ENCODE results near the gene UPK3A. TPM values are rescaled to one million over a fixed set of nuclear protein-coding genes. Genes with fewer than 3 reads are reported as not detected.

Gene UPK3A
- total and polyA plus RNA-seq, 2 of the 8 experiments (the other 6 are each of a cell fraction or from before 2014, with no cell fraction given): 0.35 to 1.7 TPM

GRCh38 chr22:45305456-45306075 lies 20.8 kb downstream of the UPK3A start:
- Histone ChIP-seq H3K4me2 (ENCODE audit: insufficient read depth in 1 of 2, low read depth in 2 of 2, low read length in 2 of 2) (no peak overlapping the region), H3K36me3 (ENCODE audit: control insufficient read depth in 2 of 4, insufficient read depth in 4 of 4, low read length in 3 of 4) (no peaks in the 10 kb centered on the region), H2BK120ac (replicated peaks; ENCODE audit: low read depth, low read length) (no peak overlapping the region), H3K4me3 (ENCODE audit: extremely low read depth in 1 of 4, insufficient read depth in 2 of 4, low read depth in 3 of 4, low read length in 4 of 4) (no peak overlapping the region), H3K23me2 (ENCODE audit: low read depth, low read length) (peaks cover 2% of the 10 kb centered on the region; the same call in 1 of the 2 replicates), H2AFZ (ENCODE audit: low read length) (no peak overlapping the region), H3K4me1 (replicated peaks in 1 of 4; ENCODE audit: control insufficient read depth in 3 of 4, insufficient read depth in 4 of 4, low read length in 3 of 4) (peaks cover 0 to 5% (median 4%) of the 10 kb centered on the region in 4 experiments; a peak in 4 of 7 replicates), H3K9me3 (ENCODE audit: insufficient read depth in 2 of 2, low read depth in 1 of 2, low read length in 1 of 2) (no peaks in the 10 kb centered on the region), H3K56ac (replicated peaks; ENCODE audit: insufficient read length, low read depth, low read length) (no peak overlapping the region), H3K4ac (replicated peaks; ENCODE audit: insufficient read length, low read depth, low read length) (no peak overlapping the region), H3K27ac (ENCODE audit: low read depth, low read length) (no peak overlapping the region), H2BK15ac (ENCODE audit: low read length) (no peak overlapping the region), H2BK20ac (ENCODE audit: low read length) (no peak overlapping the region), H3K79me2 (ENCODE audit: control insufficient read depth in 1 of 2, insufficient read depth in 2 of 2, low read length in 2 of 2) (no peaks in the 10 kb centered on the region), H4K91ac (replicated peaks; ENCODE audit: insufficient read length, low read length) (no peak overlapping the region), H2BK12ac (ENCODE audit: low read depth, low read length) (no peak overlapping the region), H4K20me1 (replicated peaks in 1 of 2; ENCODE audit: control insufficient read depth in 1 of 2, insufficient read depth in 2 of 2, low read length in 2 of 2) (no peaks in the 10 kb centered on the region), H3K14ac (ENCODE audit: insufficient read length) (no peak overlapping the region), H2BK5ac (ENCODE audit: low read depth, low read length) (no peak overlapping the region), H4K5ac (ENCODE audit: insufficient read length, low read depth, low read length) (no peak overlapping the region), H3K18ac (ENCODE audit: extremely low read depth, low read length) (no peak overlapping the region), H3K23ac (ENCODE audit: insufficient read length) (no peak overlapping the region), H4K8ac (ENCODE audit: extremely low read depth, insufficient read depth, low read length) (no peak overlapping the region), H3K9ac (replicated peaks in 1 of 4; ENCODE audit: extremely low read depth in 1 of 4, low read depth in 3 of 4, low read length in 3 of 4) (no peak overlapping the region), H2AK5ac (ENCODE audit: low read depth, low read length) (no peak overlapping the region), H3K27me3 (replicated peaks in 1 of 4; ENCODE audit: control insufficient read depth in 3 of 4, extremely low read depth in 1 of 4, insufficient read depth in 3 of 4, low read length in 3 of 4) (no peaks in the 10 kb centered on the region), H3K79me1 (ENCODE audit: low read depth, low read length) (no peaks in the 10 kb centered on the region; the same call in 1 of the 2 replicates)
- TF ChIP-seq TEAD4 (IDR thresholded peaks at IDR 0.05; ENCODE audit: low read depth, low read length): no peak
- no peak for TF ChIP-seq CHD2 (IDR thresholded peaks at IDR 0.05; ENCODE audit: low read length)
- TF ChIP-seq SIN3A (conservative IDR thresholded peaks at IDR 0.05 in 1 of 2, IDR thresholded peaks at IDR 0.05 in 1 of 2; ENCODE audit: low read depth in 1 of 2, low read length in 2 of 2): no peak
- TF ChIP-seq NANOG (IDR thresholded peaks at IDR 0.05; ENCODE audit: insufficient read depth, low read depth, low read length, poor library complexity, severe bottlenecking): no peak
- no peak for TF ChIP-seq HDAC6 (IDR thresholded peaks at IDR 0.05; ENCODE audit: low read depth, low read length)
- no peak for TF ChIP-seq BCL11A (IDR thresholded peaks at IDR 0.05; ENCODE audit: low read depth in 2 of 2, low read length in 2 of 2)
- no peak for TF ChIP-seq SIRT6 (IDR thresholded peaks at IDR 0.05; ENCODE audit: low read length)
- TF ChIP-seq RFX5 (IDR thresholded peaks at IDR 0.05; ENCODE audit: borderline replicate concordance, low read depth, low read length): no peak
- TF ChIP-seq JUND (IDR thresholded peaks at IDR 0.05; ENCODE audit: low read length): no peak
- WGBS, 2 experiments (ENCODE audit: extremely low coverage in 1 of 2, insufficient coverage in 1 of 2, insufficient read length in 1 of 2, insufficient replicate concordance in 2 of 2, low coverage in 1 of 2, low lambda C conversion rate in 2 of 2, missing lambda C conversion rate in 1 of 2): 86% methylated on average over 6 of the region's 6 CpGs; no CpG with 5 or more reads in 1 of the 2 experiments
- FAIRE-seq (no peak), DNase-seq (ENCODE audit: low read depth in 1 of 2, low spot score in 2 of 2) (no peak)
- CTCF ChIA-PET (ENCODE audit: partially characterized antibody): interaction anchor here (0.6 to 2.9 kb wide), 7 partner anchors 11 to 96 kb away, joined by 3 to 9 read pairs (median 5); no protein-coding TSS in a partner anchor
- POLR2A ChIA-PET (ENCODE audit: partially characterized antibody): interaction anchor here (1.0 kb wide), 1 partner anchor 38 kb away, joined by 3 read pairs; no protein-coding TSS in a partner anchor
